ENCODE results near the gene ITM2C. TPM values are rescaled to one million over a fixed set of nuclear protein-coding genes. Genes with fewer than 3 reads are reported as not detected.

ITM2C gene
- total and polyA plus RNA-seq, 9 donors = 52.3 to 96.2 (median 67.8) TPM

GRCh38 chr2:230924470-230925341, 60.0 kb downstream of the ITM2C start, which contains the start of gene GPR55:
GPR55 (minus strand) TSS chr2:230925242; CDS start chr2:230910962, 14,280 bp downstream.
- DNase-seq = peak in 1 of 5 donors; percentile 5
- intact Hi-C loops (cut with DNase I) = no loop called here
- Histone ChIP-seq H3K9me3 (no peaks in the 10 kb centered on the region), H3K27ac (no peak within 1 kb of the TSS), H3K4me3 (no peak within 1 kb of the TSS), H3K27me3 (no peaks in the 10 kb centered on the region), H3K36me3 (no peaks in the 10 kb centered on the region), H3K4me1 (ENCODE audit: insufficient read depth) (no peaks in the 10 kb centered on the region)
- TF ChIP-seq, protein P1, sequence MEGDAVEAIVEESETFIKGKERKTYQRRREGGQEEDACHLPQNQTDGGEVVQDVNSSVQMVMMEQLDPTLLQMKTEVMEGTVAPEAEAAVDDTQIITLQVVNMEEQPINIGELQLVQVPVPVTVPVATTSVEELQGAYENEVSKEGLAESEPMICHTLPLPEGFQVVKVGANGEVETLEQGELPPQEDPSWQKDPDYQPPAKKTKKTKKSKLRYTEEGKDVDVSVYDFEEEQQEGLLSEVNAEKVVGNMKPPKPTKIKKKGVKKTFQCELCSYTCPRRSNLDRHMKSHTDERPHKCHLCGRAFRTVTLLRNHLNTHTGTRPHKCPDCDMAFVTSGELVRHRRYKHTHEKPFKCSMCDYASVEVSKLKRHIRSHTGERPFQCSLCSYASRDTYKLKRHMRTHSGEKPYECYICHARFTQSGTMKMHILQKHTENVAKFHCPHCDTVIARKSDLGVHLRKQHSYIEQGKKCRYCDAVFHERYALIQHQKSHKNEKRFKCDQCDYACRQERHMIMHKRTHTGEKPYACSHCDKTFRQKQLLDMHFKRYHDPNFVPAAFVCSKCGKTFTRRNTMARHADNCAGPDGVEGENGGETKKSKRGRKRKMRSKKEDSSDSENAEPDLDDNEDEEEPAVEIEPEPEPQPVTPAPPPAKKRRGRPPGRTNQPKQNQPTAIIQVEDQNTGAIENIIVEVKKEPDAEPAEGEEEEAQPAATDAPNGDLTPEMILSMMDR (IDR thresholded peaks at IDR 0.05) = no peak
- WGBS, 3 donors = 76 to 79% (median 77%) methylated on average over 26 of the region's 26 CpGs

DNA sequence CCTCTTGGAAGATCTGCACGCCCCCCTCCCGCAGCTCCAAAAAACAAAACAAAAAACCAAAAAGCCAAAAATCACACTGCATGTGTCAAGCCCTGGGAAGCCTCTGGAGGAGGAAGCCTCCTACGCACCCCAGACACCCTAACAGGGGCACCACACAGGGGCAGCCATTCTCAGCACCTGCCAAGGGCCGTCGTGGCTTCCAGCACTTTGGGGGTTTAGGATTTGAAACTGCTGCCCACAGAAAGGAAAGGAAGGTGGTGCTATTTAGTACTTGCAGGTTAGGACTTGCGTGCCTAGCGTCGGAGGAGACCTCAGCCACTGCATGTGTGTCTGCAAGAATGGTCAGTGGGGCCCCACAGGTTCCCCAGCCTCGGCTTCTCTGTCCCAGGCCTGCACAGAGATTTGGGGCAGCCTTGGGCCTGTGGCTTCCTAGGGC, 60.7 kb downstream of the ITM2C start:
- H3K27me3 ChIP-seq = no peaks in the 10 kb centered on the region
- H3K36me3 ChIP-seq = no peaks in the 10 kb centered on the region
- H3K27ac ChIP-seq = no peak overlapping the region
- H3K4me1 ChIP-seq (ENCODE audit: insufficient read depth) = no peaks in the 10 kb centered on the region
- intact Hi-C loops (cut with DNase I) = no loop called here
- no peak for TF ChIP-seq EP300 (IDR thresholded peaks at IDR 0.05)
- no peak for TF ChIP-seq POLR2A (IDR thresholded peaks at IDR 0.05)
- TF ChIP-seq, protein P1 (IDR thresholded peaks at IDR 0.05) = no peak
- no peak overlapping the region for H3K4me3 ChIP-seq
- 51 to 57% (median 54%) methylated on average over 9 of the region's 9 CpGs for WGBS, 3 donors
- H3K9me3 ChIP-seq = no peaks in the 10 kb centered on the region
- DNase-seq = no peak

GRCh38 chr2:230925879-230926765, 61.4 kb downstream of the ITM2C start:
- no peak overlapping the region for H3K27ac ChIP-seq
- intact Hi-C loops (cut with DNase I) = no loop called here
- 83 to 89% (median 85%) methylated on average over 11 of the region's 11 CpGs for WGBS, 3 donors
- H3K36me3 ChIP-seq = no peaks in the 10 kb centered on the region
- no peak overlapping the region for H3K4me3 ChIP-seq
- DNase-seq = no peak
- no peaks in the 10 kb centered on the region for H3K9me3 ChIP-seq
- H3K27me3 ChIP-seq = no peaks in the 10 kb centered on the region
- TF ChIP-seq EP300 (IDR thresholded peaks at IDR 0.05) (no peak), POLR2A (IDR thresholded peaks at IDR 0.05) (no peak)
- TF ChIP-seq, protein P1 (IDR thresholded peaks at IDR 0.05) = no peak
- H3K4me1 ChIP-seq (ENCODE audit: insufficient read depth) = no peaks in the 10 kb centered on the region

GRCh38 chr2:230927711-230928341, 63.1 kb downstream of the ITM2C start:
- Histone ChIP-seq H3K27me3 (no peaks in the 10 kb centered on the region), H3K4me3 (no peak overlapping the region), H3K36me3 (no peaks in the 10 kb centered on the region), H3K4me1 (ENCODE audit: insufficient read depth) (no peaks in the 10 kb centered on the region), H3K9me3 (no peaks in the 10 kb centered on the region), H3K27ac (no peak overlapping the region)
- intact Hi-C loops (cut with DNase I) = no loop called here
- DNase-seq = no peak
- WGBS, 3 donors = 85 to 91% (median 86%) methylated on average over 14 of the region's 14 CpGs
- TF ChIP-seq POLR2A (IDR thresholded peaks at IDR 0.05) = no peak
- no peak for TF ChIP-seq EP300 (IDR thresholded peaks at IDR 0.05)
- TF ChIP-seq, protein P1 (IDR thresholded peaks at IDR 0.05) = no peak

All from ovary (tissue), 9 donors.